Mucosa of descending colon (tissue), 3 donors: ENCODE measurements around the gene ZHX3. TPM values are rescaled to one million over a fixed set of nuclear protein-coding genes. Genes with fewer than 3 reads are reported as not detected.
A peak's percentile ranks its signal among the peaks of the same experiment; 100 is the strongest.

Experiments used
- ATAC-seq: fragments of 200-7000 bp; cut with Tn5 transposase; one replicate; pipeline ENCODE4 v1.9.1; 2020; ENCODE audit warnings: mild to moderate bottlenecking, moderate library complexity
- DNase-seq, 3 donors: peaks; one replicate each; pipeline ENCODE4 v3.0.0-alpha.2; 2020
- H3K36me3 ChIP-seq: fragments of 200-600 bp; one replicate; pipeline ENCODE4 v1.8.0; 2021; ENCODE audit warnings: low read depth, mild to moderate bottlenecking
- H3K4me1 ChIP-seq: fragments of 200-600 bp; one replicate; pipeline ENCODE4 v1.8.0; 2021; ENCODE audit warnings: low read depth, mild to moderate bottlenecking
- H3K4me3 ChIP-seq: fragments of 200-600 bp; one replicate; pipeline ENCODE4 v1.8.0; 2021; ENCODE audit warnings: mild to moderate bottlenecking
- H3K9me3 ChIP-seq: fragments of 200-600 bp; one replicate; pipeline ENCODE4 v1.8.0; 2021; ENCODE audit warnings: mild to moderate bottlenecking
- intact Hi-C, 2 donors: fragments of 100-400 bp; cut with DNase I in 1 of 2; cut with micrococcal nuclease in 1 of 2; formaldehyde crosslinking; loops; one replicate each; pipeline versions ENCODE4 v1.11.0 to v1.11.1; 2022; cut with DNase I, micrococcal nuclease
- total RNA-seq, 3 donors: library from RNA; stranded (reverse); fragmentation: NEBNext Ultra II Directional in 2 of 3; extraction: Animal tissue kit (Norgen Biotek cat#: 25700) in 2 of 3; gene quantifications; one replicate each; pipeline versions ENCODE4 v1.2.1 to v1.2.4, GENCODE V29; 2021 to 2023
- TF ChIP-seq, protein P1 (sequence below): fragments of 200-600 bp; IDR thresholded peaks from one replicate; pipeline ENCODE4 v1.8.0; 2022; ENCODE audit warnings: antibody characterized with exemption, mild to moderate bottlenecking
- donor health status: DM: no; HTN: no; CAD: no; lungs with moderate emphysema.
- donor health status: DM: no; HTN: no; CAD: no.
- donor health status: DM: no; HTN: yes; CAD: no.

Gene ZHX3
- total RNA-seq, 3 donors from 2014 or later: 24.5 to 84.5 (median 32.8) TPM

DNA sequence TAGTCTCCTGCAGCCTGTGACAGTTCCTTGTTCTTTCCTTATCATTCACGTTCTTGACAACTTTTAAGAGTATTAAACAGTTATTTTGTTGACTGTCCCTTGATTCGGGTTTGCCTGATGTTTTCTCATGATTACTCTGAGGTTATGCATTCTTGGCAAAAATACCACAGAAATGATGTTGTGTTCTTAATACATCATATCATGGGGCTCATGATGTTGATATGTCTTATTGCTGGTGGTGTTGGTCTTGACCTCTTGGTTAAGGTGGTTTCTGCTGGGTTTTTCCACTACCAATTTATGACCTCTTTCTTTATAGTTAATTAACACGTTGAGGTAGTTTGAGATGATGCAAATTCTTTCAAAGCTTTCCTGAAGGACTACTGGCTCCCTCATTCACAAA lies 59.1 kb downstream of the ZHX3 start:
- no peaks in the 10 kb centered on the region for H3K9me3 ChIP-seq
- DNase-seq (no peak), ATAC-seq (no peak)
- intact Hi-C loops: no loop called here
- no peaks in the 10 kb centered on the region for H3K36me3 ChIP-seq
- no peak overlapping the region for H3K4me3 ChIP-seq
- TF ChIP-seq, protein P1, sequence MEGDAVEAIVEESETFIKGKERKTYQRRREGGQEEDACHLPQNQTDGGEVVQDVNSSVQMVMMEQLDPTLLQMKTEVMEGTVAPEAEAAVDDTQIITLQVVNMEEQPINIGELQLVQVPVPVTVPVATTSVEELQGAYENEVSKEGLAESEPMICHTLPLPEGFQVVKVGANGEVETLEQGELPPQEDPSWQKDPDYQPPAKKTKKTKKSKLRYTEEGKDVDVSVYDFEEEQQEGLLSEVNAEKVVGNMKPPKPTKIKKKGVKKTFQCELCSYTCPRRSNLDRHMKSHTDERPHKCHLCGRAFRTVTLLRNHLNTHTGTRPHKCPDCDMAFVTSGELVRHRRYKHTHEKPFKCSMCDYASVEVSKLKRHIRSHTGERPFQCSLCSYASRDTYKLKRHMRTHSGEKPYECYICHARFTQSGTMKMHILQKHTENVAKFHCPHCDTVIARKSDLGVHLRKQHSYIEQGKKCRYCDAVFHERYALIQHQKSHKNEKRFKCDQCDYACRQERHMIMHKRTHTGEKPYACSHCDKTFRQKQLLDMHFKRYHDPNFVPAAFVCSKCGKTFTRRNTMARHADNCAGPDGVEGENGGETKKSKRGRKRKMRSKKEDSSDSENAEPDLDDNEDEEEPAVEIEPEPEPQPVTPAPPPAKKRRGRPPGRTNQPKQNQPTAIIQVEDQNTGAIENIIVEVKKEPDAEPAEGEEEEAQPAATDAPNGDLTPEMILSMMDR: no peak
- H3K4me1 ChIP-seq: no peaks in the 10 kb centered on the region

DNA sequence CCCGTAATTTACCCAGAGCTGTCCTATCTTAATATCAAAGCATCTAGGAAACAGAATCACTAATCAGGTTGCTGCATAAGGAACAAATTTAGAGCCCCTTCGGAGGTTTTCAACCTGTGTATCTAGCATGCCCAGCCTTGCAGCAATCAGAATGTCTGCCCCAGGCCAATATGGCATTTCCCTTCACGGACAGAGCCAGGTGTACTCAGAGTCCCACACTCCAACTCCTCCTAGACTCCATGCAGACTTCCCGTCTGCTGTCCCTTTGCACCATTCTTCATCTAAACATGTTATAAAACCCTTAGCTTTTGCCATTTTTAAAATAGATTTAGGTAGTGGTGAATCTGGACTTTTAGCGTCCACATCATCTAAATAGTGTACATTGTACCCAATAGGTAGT lies 61.0 kb downstream of the ZHX3 start:
- Histone ChIP-seq H3K4me3 (no peak overlapping the region), H3K4me1 (no peaks in the 10 kb centered on the region), H3K36me3 (no peaks in the 10 kb centered on the region), H3K9me3 (no peaks in the 10 kb centered on the region)
- ATAC-seq: no peak
- no peak for DNase-seq
- TF ChIP-seq, protein P1: no peak
- intact Hi-C loops: no loop called here

DNA sequence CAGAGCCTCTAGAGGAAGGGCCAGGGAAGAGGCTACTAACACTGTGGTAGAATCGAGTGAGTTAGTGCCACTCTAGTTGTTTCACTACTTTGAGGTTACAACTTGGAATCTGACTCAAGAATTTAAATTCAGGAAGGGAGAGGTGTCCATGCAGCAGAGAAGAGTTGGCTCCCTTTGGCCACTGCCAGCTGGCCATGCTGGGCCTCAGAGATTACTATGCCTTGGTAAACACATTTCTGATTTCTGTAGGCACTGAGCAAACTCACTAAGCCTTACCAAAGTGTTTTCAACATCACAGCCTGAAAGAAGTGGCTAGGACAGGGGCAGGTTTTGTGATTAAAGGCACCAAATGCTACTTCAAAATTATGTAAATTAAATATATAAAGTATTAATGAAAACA lies 61.9 kb downstream of the ZHX3 start:
- Histone ChIP-seq H3K36me3 (no peaks in the 10 kb centered on the region), H3K4me1 (no peaks in the 10 kb centered on the region), H3K4me3 (no peak overlapping the region), H3K9me3 (no peaks in the 10 kb centered on the region)
- intact Hi-C loops: no loop called here
- TF ChIP-seq, protein P1: no peak
- ATAC-seq (no peak), DNase-seq (no peak)

DNA sequence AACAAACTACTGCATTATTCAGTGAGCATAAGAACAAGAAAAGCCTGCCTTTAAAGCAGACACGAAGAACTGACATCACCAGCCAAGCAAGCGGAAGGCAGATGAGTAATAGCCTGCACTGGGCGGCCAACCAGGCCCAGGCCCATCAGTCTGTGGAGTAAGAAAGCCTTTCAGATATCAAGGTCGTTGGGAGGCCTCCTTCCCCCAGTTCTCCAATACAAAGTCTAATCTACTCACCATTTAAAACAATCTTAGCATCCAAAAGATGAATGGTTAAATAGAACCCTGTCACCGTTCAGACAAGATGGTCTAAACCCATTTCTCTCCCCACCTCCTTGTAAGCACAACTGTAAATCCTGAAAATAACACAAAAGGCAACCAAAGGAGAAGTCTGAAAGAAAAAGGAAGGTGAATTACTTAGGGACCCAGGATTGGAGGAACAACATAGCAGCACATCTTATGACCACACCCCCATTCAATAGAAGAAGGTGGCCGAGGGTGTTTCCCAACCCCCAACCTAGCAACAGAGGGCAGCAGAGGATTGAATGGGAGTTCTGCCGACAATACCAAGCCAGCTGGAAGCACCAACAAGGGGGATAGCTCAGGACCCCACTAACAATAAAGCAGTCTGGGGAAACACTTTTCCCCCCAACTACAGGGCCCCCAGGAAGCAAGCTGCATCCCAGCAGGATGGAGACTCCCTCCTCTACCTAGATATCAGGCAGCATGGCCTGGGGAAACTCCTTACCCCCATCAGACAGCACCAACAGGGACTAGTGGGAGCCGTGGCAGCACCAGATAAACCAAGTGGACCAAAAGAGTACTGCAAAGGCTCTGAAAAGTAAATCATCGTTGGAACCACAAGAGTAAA lies 67.9 kb downstream of the ZHX3 start:
- H3K9me3 ChIP-seq: no peaks in the 10 kb centered on the region
- DNase-seq: peak; percentile 30 to 66 (median 36)
- TF ChIP-seq, protein P1: no peak
- intact Hi-C loops: loop anchor here in 1 of 2 donors (10.0 kb wide), 1 partner anchor 85 kb away; no protein-coding TSS in a partner anchor
- ATAC-seq: peak; percentile 60
- H3K4me3 ChIP-seq: no peak overlapping the region
- H3K36me3 ChIP-seq: no peaks in the 10 kb centered on the region
- H3K4me1 ChIP-seq: peaks cover 20% of the 10 kb centered on the region

DNA sequence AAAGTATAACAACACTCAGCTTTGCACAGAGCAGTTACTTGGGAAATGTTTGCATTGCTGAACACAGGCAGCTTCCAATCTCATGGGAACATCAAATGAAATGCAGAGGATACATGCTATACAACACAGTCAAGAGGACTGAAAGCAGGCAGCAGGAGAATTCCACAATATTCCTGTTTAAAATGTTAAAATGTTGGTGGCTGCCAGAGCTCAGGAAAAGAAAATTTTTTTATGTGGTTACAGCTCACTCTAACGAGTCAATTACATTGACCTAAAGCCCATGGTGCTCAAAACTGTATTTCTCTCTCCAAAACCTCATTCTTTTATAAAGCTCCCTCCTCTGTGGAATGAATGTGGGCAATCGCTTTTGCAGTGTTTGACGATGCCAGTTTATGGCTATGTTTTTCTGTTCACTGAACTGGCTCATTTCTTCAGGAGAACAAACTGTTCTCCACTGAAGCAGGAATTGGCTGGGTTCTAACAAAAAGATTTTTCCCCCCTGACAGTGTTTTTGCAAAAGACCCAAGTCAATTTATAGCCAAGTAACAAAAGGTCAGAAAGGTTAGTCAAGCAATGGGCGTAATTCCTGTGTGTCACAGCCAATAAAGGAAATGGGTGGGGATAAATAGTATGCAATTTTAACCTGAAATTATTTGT lies 69.0 kb downstream of the ZHX3 start:
- DNase-seq (no peak), ATAC-seq (peak; percentile 60)
- Histone ChIP-seq H3K36me3 (no peaks in the 10 kb centered on the region), H3K4me3 (no peak overlapping the region), H3K4me1 (peaks cover 20% of the 10 kb centered on the region), H3K9me3 (no peaks in the 10 kb centered on the region)
- intact Hi-C loops: loop anchor here in 1 of 2 donors (10.0 kb wide), 1 partner anchor 86 kb away; no protein-coding TSS in a partner anchor
- TF ChIP-seq, protein P1: no peak
